GM18508 (cell line): ENCODE data around the gene PPFIA3.

Experiments
- ATAC-seq: cut with Tn5 transposase; IDR thresholded peaks from one replicate; pipeline ENCODE4 v1.9.1; 2021; ENCODE audit warnings: moderate number of reproducible peaks; ENCODE audit not compliant: insufficient read depth, unreplicated experiment

Gene PPFIA3

GRCh38 chr19:49148044-49148682 lies 28.8 kb downstream of the PPFIA3 start:
- no peak for ATAC-seq

DNA sequence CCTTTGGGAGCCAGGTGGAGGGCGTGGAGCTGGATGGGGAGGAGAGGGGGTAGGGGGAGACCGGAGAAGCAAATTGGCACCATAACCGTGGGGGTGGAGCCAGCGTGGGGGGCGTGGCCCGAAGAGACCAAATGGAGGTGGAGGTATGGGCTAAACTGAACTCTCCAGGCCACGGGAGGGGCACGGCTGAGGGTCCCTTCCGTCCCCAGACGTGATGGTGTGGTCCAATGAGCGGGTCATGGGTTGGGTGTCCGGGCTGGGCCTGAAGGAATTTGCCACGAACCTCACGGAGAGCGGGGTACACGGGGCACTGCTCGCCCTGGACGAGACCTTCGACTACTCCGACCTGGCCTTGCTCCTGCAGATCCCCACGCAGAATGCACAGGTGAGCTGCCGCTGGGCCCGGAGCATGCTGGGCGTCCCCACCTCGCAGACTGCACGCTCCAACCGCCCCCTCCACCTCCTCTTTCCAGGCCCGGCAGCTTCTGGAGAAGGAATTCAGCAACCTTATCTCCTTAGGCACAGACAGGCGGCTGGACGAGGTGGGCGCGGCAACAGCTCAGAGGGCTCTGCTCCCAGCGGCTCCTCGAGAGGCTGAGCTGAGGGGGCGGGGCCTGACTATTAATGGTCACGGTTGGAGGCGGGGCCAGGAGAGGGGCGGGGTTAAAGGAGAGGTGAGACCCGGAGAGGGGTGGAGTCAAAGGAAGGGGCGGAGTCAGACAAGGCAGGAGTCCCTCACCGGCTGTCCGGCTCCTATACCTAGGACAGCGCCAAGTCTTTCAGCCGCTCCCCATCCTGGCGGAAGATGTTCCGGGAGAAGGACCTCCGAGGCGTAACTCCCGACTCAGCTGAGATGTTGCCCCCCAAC lies 29.7 kb downstream of the PPFIA3 start:
- no peak for ATAC-seq

DNA sequence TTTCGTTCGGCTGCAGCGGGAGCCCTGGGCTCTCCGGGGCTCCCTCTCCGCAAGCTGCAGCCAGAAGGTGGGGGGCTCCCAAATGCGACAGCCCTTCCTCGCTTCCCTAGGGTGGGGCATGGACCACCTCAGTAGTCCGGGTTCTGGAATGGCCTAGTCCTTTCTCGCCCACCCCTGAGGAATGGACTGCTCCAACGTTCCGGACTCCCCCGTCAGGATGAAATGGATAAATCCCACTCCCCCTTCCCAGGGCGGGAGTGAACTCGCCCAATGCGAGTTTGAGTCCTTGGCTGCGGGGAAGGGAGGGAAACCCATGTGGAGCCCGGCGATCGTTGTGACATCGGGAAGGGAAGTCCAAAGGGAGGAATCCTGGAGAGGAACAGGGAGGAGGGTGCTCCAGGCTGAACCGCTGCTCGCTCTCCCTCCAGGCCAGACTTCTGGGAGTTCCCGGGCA lies 30.3 kb downstream of the PPFIA3 start:
- no peak for ATAC-seq

DNA sequence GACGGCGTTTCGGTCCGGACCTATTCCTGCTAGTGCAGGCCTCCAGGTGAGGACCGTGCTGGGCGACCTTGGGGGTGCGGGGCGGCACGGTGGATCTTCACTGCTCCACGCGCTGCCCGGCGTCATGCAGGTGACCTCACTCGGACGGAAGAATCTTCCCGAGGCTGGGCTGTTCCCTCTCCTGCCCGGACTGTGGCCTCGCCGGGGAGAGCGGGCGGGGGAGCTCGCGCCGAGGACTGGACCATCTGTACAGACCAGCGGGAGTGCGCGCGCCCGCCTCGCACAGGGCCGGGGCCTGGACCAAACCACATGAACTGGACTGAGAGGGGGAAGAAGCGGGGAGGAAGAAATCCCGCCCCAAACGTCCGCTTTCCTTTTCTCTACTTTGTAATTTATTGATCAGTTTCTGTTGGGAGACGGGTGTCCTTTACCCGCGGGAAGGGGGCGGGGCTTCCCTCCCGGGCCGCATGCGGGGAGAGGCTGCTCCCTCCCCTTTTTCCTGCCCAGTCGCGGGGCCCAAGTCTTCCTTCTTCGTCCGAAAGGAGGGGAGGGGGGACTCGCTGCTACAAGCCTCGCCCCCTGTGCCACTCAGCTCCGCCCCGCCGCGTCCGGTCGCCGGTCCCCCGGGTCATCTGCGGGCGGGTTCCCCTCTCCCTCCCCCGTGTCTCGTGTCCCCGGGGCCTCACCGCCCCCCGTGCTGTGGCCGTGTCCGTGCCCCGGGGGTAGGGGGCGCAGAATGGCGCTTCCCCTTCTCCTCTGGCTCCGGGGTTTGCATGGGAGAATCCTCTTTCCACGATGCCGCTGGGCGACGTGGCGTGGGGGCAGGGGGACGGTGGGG lies 31.0 kb downstream of the PPFIA3 start:
- no peak for ATAC-seq

DNA sequence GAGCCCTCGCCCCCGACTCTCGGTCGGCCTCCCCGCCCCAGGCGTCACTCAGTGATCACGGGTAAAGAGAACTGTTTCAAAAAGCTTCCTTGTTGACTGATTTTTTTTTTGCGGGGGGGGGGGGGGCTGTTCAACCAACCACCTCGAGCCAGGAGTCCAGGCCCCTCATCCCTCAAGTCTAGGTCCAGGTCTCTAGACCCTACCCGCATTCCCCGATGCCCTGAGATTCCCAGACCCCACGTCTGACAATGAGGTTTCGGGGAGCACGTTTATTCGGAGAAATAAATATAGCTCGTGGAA lies 31.6 kb downstream of the PPFIA3 start:
- ATAC-seq: no peak

- no peak for ATAC-seq
Observed at GRCh38 chr19:49151267-49152118, 32.1 kb downstream of the PPFIA3 start.

DNA sequence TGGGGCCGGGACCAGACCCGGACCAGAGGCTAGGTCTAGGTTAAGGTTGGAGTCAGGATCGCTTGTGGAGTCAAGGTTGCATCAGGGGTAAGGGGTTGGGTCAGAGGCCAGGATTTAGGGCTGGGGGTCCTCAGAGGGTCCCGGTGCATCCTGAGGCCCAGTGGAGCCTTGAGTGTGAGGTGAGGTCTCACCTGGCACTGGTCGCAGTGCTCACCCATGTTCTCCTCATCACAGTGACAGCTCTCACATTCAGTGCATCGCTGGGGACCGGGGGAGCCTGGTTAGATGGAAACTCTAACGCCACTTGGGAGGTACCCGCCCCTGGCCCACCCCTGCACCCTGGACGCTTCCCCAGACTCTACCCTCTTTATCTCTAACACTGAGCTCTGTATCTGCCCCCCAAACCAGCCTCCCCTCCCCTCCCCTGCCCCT lies 32.8 kb downstream of the PPFIA3 start:
- no peak for ATAC-seq

- ATAC-seq: no peak
Observed at GRCh38 chr19:49153167-49153809, 33.9 kb downstream of the PPFIA3 start.

DNA sequence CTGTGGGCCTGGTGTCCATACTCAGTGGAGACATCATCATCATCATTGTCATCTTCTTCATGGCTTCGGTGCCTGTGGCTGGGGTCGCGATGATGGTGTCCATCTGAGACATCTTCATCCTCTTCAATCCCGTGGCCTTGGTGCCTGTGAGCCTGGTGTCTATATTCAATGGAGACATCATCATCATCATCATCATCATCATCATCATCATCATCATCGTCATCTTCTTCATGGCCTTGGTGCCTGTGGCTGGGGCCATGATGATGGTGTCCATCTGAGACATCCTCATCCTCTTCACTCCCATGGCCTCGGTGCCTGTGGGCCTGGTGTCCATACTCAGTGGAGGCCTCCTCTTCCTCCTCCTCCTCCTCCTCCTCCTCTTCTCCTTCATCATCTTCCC lies 34.9 kb downstream of the PPFIA3 start:
- no peak for ATAC-seq

DNA sequence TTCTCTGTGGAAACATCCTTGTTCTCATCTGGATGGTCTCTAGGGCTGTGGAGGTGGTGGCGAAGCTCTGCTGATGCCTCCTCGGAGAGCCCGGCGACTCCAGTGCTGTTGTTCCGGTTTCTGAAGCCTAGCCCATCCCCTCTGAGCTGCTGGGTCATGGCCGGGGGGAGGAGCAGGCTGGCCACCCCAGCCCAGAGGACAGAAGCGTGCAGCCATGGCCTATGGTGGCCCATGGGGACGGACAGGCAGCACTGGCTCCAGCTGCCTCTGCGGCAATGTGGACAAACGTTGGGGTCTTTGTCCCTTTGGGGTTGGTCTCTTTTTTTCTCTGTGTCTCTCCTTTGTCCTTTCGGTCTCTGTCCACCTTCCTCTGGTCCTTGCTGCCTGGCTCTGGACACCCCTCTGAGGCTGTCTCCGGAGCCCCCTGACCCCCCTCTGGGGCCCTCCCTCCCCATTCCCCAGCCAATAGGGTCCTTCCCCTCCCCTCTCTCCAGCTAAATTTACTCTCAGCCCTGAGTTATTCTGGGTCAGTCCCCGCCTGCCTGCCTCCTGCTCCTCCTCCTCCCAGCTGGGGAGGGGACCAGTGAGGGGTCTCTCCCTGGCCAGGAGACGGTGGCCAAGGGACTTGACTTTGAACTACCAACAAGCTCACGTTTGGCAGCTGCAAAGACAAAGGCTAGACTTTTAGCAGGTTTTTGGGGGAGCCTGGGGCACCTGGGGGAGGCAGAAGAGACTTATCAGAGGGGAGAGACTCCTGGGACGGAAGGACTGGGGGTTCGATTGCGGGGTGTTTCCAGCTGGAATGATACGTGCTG lies 35.9 kb downstream of the PPFIA3 start, which contains the start of gene HRC:
Gene HRC (minus strand): TSS at position 392 of the 815 bp plus-strand sequence. CDS start 159 bp downstream, at position 233.
- no peak for ATAC-seq

GRCh38 chr19:49155820-49156346 lies 36.5 kb downstream of the PPFIA3 start:
- ATAC-seq: no peak

GRCh38 chr19:49157445-49158224 lies 38.3 kb downstream of the PPFIA3 start, which contains the start of gene TRPM4:
Gene TRPM4, plus strand, starts transcription at chr19:49157792. Its CDS starts 75 bp downstream, at chr19:49157867.
- ATAC-seq: no peak

GRCh38 chr19:49160450-49161189 lies 41.3 kb downstream of the PPFIA3 start:
- no peak for ATAC-seq

DNA sequence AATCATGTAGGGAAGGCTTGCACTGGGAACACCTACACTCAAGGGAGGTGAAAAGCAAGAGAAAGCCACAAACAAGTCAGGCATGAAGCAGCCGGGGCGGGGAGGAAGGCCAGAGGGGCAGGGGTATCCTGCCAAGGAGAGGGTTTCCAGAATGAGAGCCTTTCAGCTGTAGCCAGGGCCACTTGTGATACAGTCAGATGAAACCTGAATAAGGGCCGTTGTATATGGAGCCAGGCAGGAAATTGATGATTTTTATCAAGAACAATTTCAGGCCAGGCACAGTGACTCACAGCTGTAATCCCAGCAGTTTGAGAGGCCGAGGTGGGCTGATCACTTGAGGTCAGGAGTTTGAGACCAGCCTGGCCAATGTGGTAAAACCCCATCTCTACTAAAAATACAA lies 42.6 kb downstream of the PPFIA3 start:
- no peak for ATAC-seq

- ATAC-seq: no peak
Observed at GRCh38 chr19:49165111-49165750, 45.9 kb downstream of the PPFIA3 start.

DNA sequence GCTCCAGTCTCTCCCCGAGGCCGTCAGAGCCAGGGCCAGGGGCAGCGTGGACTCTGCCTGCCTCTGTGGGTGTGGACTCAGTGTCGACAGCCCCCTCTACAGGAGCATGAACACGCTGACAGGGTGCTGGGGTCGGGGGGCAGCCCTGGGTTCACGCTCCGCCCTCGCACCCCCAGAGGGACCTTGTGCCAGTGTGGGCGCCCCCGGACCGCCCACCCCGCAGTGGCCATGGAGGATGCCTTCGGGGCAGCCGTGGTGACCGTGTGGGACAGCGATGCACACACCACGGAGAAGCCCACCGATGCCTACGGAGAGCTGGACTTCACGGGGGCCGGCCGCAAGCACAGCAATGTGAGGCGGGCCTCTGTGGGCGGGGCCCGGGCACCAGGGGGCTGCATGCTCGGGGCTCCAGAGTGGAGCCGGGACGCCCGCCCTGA lies 46.5 kb downstream of the PPFIA3 start:
- no peak for ATAC-seq
